GM23338 (cell line): ENCODE results near the gene RAB40C.

Source experiments
- CTCF ChIP-seq, 2 experiments: fragments of 200-600 bp in 1 of 2; sonication (generic) in 1 of 2; conservative IDR thresholded peaks; 2 replicates each; pipeline versions ENCODE4 v1.5.1 to v1.6.1; 2016 to 2017; ENCODE audit warnings: antibody characterized with exemption in 2 of 2, low read depth in 2 of 2, mild to moderate bottlenecking in 2 of 2, moderate library complexity in 1 of 2
- EZH2 ChIP-seq: fragments of 200-600 bp; sonication (generic); IDR thresholded peaks from one replicate; pipeline ENCODE4 v1.8.0; 2017; ENCODE audit warnings: antibody characterized with exemption, mild to moderate bottlenecking, low read depth; ENCODE audit not compliant: unreplicated experiment
- EZH2phosphoT487 ChIP-seq: fragments of 200-600 bp; sonication (generic); IDR thresholded peaks from one replicate; pipeline ENCODE4 v1.8.1; 2018; ENCODE audit warnings: antibody characterized with exemption; ENCODE audit not compliant: unreplicated experiment
- POLR2AphosphoS5 ChIP-seq: IDR thresholded peaks from 2 replicates; pipeline ENCODE4 v1.6.1; 2016; ENCODE audit warnings: antibody characterized with exemption, low read depth
- REST ChIP-seq: IDR thresholded peaks from one replicate; pipeline ENCODE4 v1.6.1; 2018; ENCODE audit warnings: antibody characterized with exemption; ENCODE audit not compliant: unreplicated experiment

GRCh38 chr16:629185-629832 is 39.4 kb downstream of the RAB40C start:
- TF ChIP-seq CTCF (conservative IDR thresholded peaks at IDR 0.05; ENCODE audit: low read depth in 2 of 2) (no peak), POLR2AphosphoS5 (no peak), EZH2phosphoT487 (no peak), REST (no peak), EZH2 (no peak)
